ENCODE data around the gene GALNT9.
"Not testable (repeated sequence)": the region's sequence is repeated elsewhere in the genome, so short reads cannot be mapped to it uniquely, and the experiment has no call there.

Gene GALNT9

GRCh38 chr12:132246997-132247717 lies 82.2 kb downstream of the GALNT9 start:
- H3K4me3 ChIP-seq (ENCODE audit: insufficient read depth, low read depth, low read length): no peak overlapping the region
- H3K27me3 ChIP-seq (ENCODE audit: control insufficient read depth, insufficient read depth, low read length, poor library complexity, severe bottlenecking): no peaks in the 10 kb centered on the region
- WGBS, 2 experiments: 86 to 87% methylated on average over 27 of the region's 27 CpGs
- no peaks in the 10 kb centered on the region for H3K36me3 ChIP-seq (ENCODE audit: control insufficient read depth, insufficient read depth, low read length)
- H3K9me3 ChIP-seq (ENCODE audit: control insufficient read depth, low read length): peaks cover 5% of the 10 kb centered on the region
- no peaks in the 10 kb centered on the region for H3K4me1 ChIP-seq (ENCODE audit: control insufficient read depth, insufficient read depth, low read length)
- no peak overlapping the region for H3K27ac ChIP-seq (ENCODE audit: insufficient read depth, low read depth, low read length, poor library complexity, severe bottlenecking)

- 87% methylated on average over 28 of the region's 28 CpGs for WGBS, 2 experiments
- Histone ChIP-seq H3K4me1 (ENCODE audit: control insufficient read depth, insufficient read depth, low read length) (no peaks in the 10 kb centered on the region), H3K9me3 (ENCODE audit: control insufficient read depth, low read length) (peaks cover 5% of the 10 kb centered on the region), H3K27ac (ENCODE audit: insufficient read depth, low read depth, low read length, poor library complexity, severe bottlenecking) (no peak overlapping the region), H3K27me3 (ENCODE audit: control insufficient read depth, insufficient read depth, low read length, poor library complexity, severe bottlenecking) (no peaks in the 10 kb centered on the region), H3K36me3 (ENCODE audit: control insufficient read depth, insufficient read depth, low read length) (no peaks in the 10 kb centered on the region), H3K4me3 (ENCODE audit: insufficient read depth, low read depth, low read length) (no peak overlapping the region)
Measured at GRCh38 chr12:132245521-132246101, 83.8 kb downstream of the GALNT9 start.

DNA sequence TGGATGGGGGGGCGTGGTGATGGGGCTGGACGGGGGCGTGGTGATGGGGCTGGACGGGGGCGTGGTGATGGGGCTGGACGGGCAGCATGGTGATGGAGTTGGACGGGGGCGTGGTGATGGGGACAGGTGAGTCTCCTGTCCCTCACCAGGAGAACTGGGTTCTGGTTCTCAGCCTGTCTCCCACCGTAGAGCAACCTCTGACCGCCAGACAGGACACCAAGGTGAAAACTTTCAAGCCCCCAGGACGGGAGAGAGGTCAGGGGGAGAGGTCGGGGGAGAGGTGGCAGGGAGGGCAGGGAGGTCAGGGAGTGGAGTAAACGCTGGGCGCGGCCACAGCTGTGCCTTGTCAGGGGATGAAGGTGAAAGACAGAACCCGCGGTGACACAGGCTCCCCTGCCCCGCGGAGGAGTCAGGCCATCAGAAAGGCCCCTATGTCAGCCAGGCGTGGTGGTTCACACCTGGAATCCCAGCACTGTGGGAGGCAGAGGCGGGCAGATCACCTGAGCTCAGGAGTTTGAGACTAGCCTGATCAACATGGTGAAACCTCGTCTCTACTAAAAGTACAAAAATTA lies 84.6 kb downstream of the GALNT9 start:
- 88 to 90% methylated on average over 22 of the region's 22 CpGs for WGBS, 2 experiments
- Histone ChIP-seq H3K4me3 (ENCODE audit: insufficient read depth, low read depth, low read length) (no peak overlapping the region), H3K27me3 (ENCODE audit: control insufficient read depth, insufficient read depth, low read length, poor library complexity, severe bottlenecking) (no peaks in the 10 kb centered on the region), H3K4me1 (ENCODE audit: control insufficient read depth, insufficient read depth, low read length) (no peaks in the 10 kb centered on the region), H3K36me3 (ENCODE audit: control insufficient read depth, insufficient read depth, low read length) (no peaks in the 10 kb centered on the region), H3K27ac (ENCODE audit: insufficient read depth, low read depth, low read length, poor library complexity, severe bottlenecking) (no peak overlapping the region), H3K9me3 (ENCODE audit: control insufficient read depth, low read length) (peaks cover 5% of the 10 kb centered on the region)

- H3K4me1 ChIP-seq (ENCODE audit: control insufficient read depth, insufficient read depth, low read length): no peaks in the 10 kb centered on the region
- peaks cover 9% of the 10 kb centered on the region for H3K9me3 ChIP-seq (ENCODE audit: control insufficient read depth, low read length)
- H3K4me3 ChIP-seq (ENCODE audit: insufficient read depth, low read depth, low read length): no peak overlapping the region
- no peaks in the 10 kb centered on the region for H3K27me3 ChIP-seq (ENCODE audit: control insufficient read depth, insufficient read depth, low read length, poor library complexity, severe bottlenecking)
- 68 to 72% methylated on average over 24 to 27 of the region's 29 CpGs for WGBS, 2 experiments
- no peaks in the 10 kb centered on the region for H3K36me3 ChIP-seq (ENCODE audit: control insufficient read depth, insufficient read depth, low read length)
- no peak overlapping the region for H3K27ac ChIP-seq (ENCODE audit: insufficient read depth, low read depth, low read length, poor library complexity, severe bottlenecking)
Measured at GRCh38 chr12:132243596-132244310, 85.6 kb downstream of the GALNT9 start.

- H3K4me1 ChIP-seq (ENCODE audit: control insufficient read depth, insufficient read depth, low read length); H3K4me3 ChIP-seq (ENCODE audit: insufficient read depth, low read depth, low read length); H3K36me3 ChIP-seq (ENCODE audit: control insufficient read depth, insufficient read depth, low read length); H3K27me3 ChIP-seq (ENCODE audit: control insufficient read depth, insufficient read depth, low read length, poor library complexity, severe bottlenecking); H3K9me3 ChIP-seq (ENCODE audit: control insufficient read depth, low read length); H3K27ac ChIP-seq (ENCODE audit: insufficient read depth, low read depth, low read length, poor library complexity, severe bottlenecking): not testable (repeated sequence)
- WGBS, 2 experiments: 85 to 89% methylated on average over 15 of the region's 15 CpGs
Measured at GRCh38 chr12:132243171-132243570, 86.2 kb downstream of the GALNT9 start.

DNA sequence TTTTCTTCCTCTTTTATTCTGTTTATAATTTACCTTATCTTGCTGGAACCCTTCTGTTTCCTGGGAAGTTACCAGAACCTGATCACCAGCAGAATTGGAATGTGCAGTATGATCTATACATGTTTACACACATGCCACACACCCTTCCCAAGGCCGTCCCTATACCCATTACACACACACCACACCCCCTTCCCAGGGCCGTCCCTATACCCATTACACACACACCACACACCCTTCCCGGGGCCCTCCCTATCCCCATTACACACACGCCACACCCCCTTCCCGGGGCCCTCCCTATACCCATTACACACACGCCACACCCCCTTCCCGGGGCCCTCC lies 88.8 kb downstream of the GALNT9 start:
- not testable (repeated sequence) for H3K4me3 ChIP-seq (ENCODE audit: insufficient read depth, low read depth, low read length); H3K27me3 ChIP-seq (ENCODE audit: control insufficient read depth, insufficient read depth, low read length, poor library complexity, severe bottlenecking); H3K36me3 ChIP-seq (ENCODE audit: control insufficient read depth, insufficient read depth, low read length); H3K4me1 ChIP-seq (ENCODE audit: control insufficient read depth, insufficient read depth, low read length); H3K27ac ChIP-seq (ENCODE audit: insufficient read depth, low read depth, low read length, poor library complexity, severe bottlenecking); H3K9me3 ChIP-seq (ENCODE audit: control insufficient read depth, low read length)
- WGBS, 2 experiments: 84 to 87% methylated on average over 7 of the region's 7 CpGs

GRCh38 chr12:132239796-132240668 lies 89.4 kb downstream of the GALNT9 start:
- Histone ChIP-seq H3K4me3 (ENCODE audit: insufficient read depth, low read depth, low read length) (no peak overlapping the region), H3K36me3 (ENCODE audit: control insufficient read depth, insufficient read depth, low read length) (no peaks in the 10 kb centered on the region), H3K27me3 (ENCODE audit: control insufficient read depth, insufficient read depth, low read length, poor library complexity, severe bottlenecking) (no peaks in the 10 kb centered on the region), H3K9me3 (ENCODE audit: control insufficient read depth, low read length) (peaks cover 4% of the 10 kb centered on the region), H3K27ac (ENCODE audit: insufficient read depth, low read depth, low read length, poor library complexity, severe bottlenecking) (no peak overlapping the region), H3K4me1 (ENCODE audit: control insufficient read depth, insufficient read depth, low read length) (no peaks in the 10 kb centered on the region)
- WGBS, 2 experiments: 90% methylated on average over 32 of the region's 32 CpGs

- no peak overlapping the region for H3K27ac ChIP-seq (ENCODE audit: insufficient read depth, low read depth, low read length, poor library complexity, severe bottlenecking)
- peaks cover 4% of the 10 kb centered on the region for H3K9me3 ChIP-seq (ENCODE audit: control insufficient read depth, low read length)
- no peaks in the 10 kb centered on the region for H3K4me1 ChIP-seq (ENCODE audit: control insufficient read depth, insufficient read depth, low read length)
- H3K36me3 ChIP-seq (ENCODE audit: control insufficient read depth, insufficient read depth, low read length): no peaks in the 10 kb centered on the region
- H3K4me3 ChIP-seq (ENCODE audit: insufficient read depth, low read depth, low read length): no peak overlapping the region
- no peaks in the 10 kb centered on the region for H3K27me3 ChIP-seq (ENCODE audit: control insufficient read depth, insufficient read depth, low read length, poor library complexity, severe bottlenecking)
Measured at GRCh38 chr12:132239392-132239791, 90.0 kb downstream of the GALNT9 start.

- H3K4me3 ChIP-seq (ENCODE audit: insufficient read depth, low read depth, low read length): no peak overlapping the region
- peaks cover 4% of the 10 kb centered on the region for H3K9me3 ChIP-seq (ENCODE audit: control insufficient read depth, low read length)
- H3K27me3 ChIP-seq (ENCODE audit: control insufficient read depth, insufficient read depth, low read length, poor library complexity, severe bottlenecking): no peaks in the 10 kb centered on the region
- no peak overlapping the region for H3K27ac ChIP-seq (ENCODE audit: insufficient read depth, low read depth, low read length, poor library complexity, severe bottlenecking)
- 90 to 94% methylated on average over 5 of the region's 5 CpGs for WGBS, 2 experiments
- no peaks in the 10 kb centered on the region for H3K4me1 ChIP-seq (ENCODE audit: control insufficient read depth, insufficient read depth, low read length)
- H3K36me3 ChIP-seq (ENCODE audit: control insufficient read depth, insufficient read depth, low read length): no peaks in the 10 kb centered on the region
Measured at GRCh38 chr12:132238884-132239283, 90.5 kb downstream of the GALNT9 start.

- H3K4me1 ChIP-seq (ENCODE audit: control insufficient read depth, insufficient read depth, low read length): no peaks in the 10 kb centered on the region
- peaks cover 4% of the 10 kb centered on the region for H3K9me3 ChIP-seq (ENCODE audit: control insufficient read depth, low read length)
- no peaks in the 10 kb centered on the region for H3K36me3 ChIP-seq (ENCODE audit: control insufficient read depth, insufficient read depth, low read length)
- H3K27ac ChIP-seq (ENCODE audit: insufficient read depth, low read depth, low read length, poor library complexity, severe bottlenecking): no peak overlapping the region
- no peaks in the 10 kb centered on the region for H3K27me3 ChIP-seq (ENCODE audit: control insufficient read depth, insufficient read depth, low read length, poor library complexity, severe bottlenecking)
- WGBS, 2 experiments: 75 to 81% methylated on average over 9 of the region's 9 CpGs
- H3K4me3 ChIP-seq (ENCODE audit: insufficient read depth, low read depth, low read length): no peak overlapping the region
Measured at GRCh38 chr12:132238488-132238854, 90.9 kb downstream of the GALNT9 start.

All from ectodermal cell (in vitro differentiated cells).